H1 (cell line): ENCODE data around the gene TGFB1. TPM values are rescaled to one million over a fixed set of nuclear protein-coding genes. Genes with fewer than 3 reads are reported as not detected.

Experiments used
- CHD7 ChIP-seq: fragments of 300-600 bp; sonication (generic); IDR thresholded peaks from 2 replicates; pipeline ENCODE4 v1.7.1; 2012; ENCODE audit warnings: low read length, moderate library complexity, mild to moderate bottlenecking, inconsistent platforms; ENCODE audit not compliant: insufficient replicate concordance
- CREB1 ChIP-seq: IDR thresholded peaks from 2 replicates; pipeline ENCODE4 v1.6.1; 2012; ENCODE audit warnings: inconsistent platforms
- POU5F1 ChIP-seq: IDR thresholded peaks from 2 replicates; pipeline ENCODE4 v1.6.1; 2011; ENCODE audit warnings: low read depth, mild to moderate bottlenecking, low read length, moderate library complexity
- polyA plus RNA-seq, 7 experiments: library from polyadenylated mRNA; depleted of rRNA in 3 of 7; stranded (reverse) in 5 of 7; unstranded in 2 of 7; fragments of >200 nt in 5 of 7; fragments of 200-250 nt in 2 of 7; gene quantifications; 1 replicate in 5 of 7; 2 replicates in 1 of 7; 4 replicates in 1 of 7; pipeline versions ENCODE4 v1.2.1 to v1.2.3, GENCODE V29; 2011 to 2013; ENCODE audit warnings: missing spikeins in 2 of 7, mixed read lengths in 2 of 7
- total RNA-seq: library from RNA; stranded (reverse); fragmentation: NEBNext Ultra II Directional; extraction: Animal tissue kit (Norgen Biotek cat#: 25700); gene quantifications from 2 replicates; pipeline ENCODE4 v1.2.1, GENCODE V29; 2021

The TGFB1 gene
- total and polyA plus RNA-seq, 2 of the 8 experiments (the other 6 are each of a cell fraction or from before 2014, with no cell fraction given) = 1.7 to 10.6 TPM

GRCh38 chr19:41323430-41324125 is 30.1 kb downstream of the TGFB1 start (continued):
- TF ChIP-seq CHD7 (no peak), POU5F1 (no peak), CREB1 (no peak)
- TF ChIP-seq, all 59 proteins: peak for 1
